ENCODE data around the gene PHLPP1.

The PHLPP1 gene

DNA sequence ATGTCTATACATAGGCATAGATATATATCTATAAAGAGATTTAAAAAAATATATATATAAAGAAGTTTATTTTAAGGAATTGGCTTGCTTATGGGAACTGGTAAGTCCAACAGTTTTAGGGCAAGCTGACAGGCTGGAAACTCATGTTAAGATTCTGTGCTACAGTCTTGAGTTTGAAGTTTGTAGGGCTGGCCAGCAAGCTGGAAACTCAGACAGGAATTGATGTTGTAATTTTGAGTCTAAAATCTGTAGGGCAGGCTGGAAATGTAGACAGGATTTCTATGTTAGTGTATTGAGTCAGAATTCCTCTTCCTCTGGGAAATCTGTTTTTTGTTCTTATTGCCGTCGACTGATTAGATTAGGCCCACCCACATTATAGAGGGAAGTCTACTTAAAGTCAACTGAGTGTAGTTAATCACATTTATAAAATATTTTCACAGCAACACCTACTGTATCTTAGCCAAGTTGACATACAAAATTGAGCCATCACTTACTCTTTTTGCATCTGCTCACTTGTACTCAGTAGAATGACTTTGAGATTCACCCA is 60.8 kb downstream of the PHLPP1 start:
- no peak for TF ChIP-seq EZH2phosphoT487 (IDR thresholded peaks at IDR 0.05; ENCODE audit: low read length)
- TF ChIP-seq EZH2 (optimal IDR thresholded peaks at IDR 0.05; ENCODE audit: low read depth, low read length), result no peak
- TF ChIP-seq, protein P1, sequence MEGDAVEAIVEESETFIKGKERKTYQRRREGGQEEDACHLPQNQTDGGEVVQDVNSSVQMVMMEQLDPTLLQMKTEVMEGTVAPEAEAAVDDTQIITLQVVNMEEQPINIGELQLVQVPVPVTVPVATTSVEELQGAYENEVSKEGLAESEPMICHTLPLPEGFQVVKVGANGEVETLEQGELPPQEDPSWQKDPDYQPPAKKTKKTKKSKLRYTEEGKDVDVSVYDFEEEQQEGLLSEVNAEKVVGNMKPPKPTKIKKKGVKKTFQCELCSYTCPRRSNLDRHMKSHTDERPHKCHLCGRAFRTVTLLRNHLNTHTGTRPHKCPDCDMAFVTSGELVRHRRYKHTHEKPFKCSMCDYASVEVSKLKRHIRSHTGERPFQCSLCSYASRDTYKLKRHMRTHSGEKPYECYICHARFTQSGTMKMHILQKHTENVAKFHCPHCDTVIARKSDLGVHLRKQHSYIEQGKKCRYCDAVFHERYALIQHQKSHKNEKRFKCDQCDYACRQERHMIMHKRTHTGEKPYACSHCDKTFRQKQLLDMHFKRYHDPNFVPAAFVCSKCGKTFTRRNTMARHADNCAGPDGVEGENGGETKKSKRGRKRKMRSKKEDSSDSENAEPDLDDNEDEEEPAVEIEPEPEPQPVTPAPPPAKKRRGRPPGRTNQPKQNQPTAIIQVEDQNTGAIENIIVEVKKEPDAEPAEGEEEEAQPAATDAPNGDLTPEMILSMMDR (IDR thresholded peaks at IDR 0.05; ENCODE audit: low read length), result no peak
- no peak overlapping the region for H3K4me2 ChIP-seq (ENCODE audit: low read depth, low read length)
- no peaks in the 10 kb centered on the region for H3K9me2 ChIP-seq (replicated peaks; ENCODE audit: insufficient read depth, low read length)
- no peaks in the 10 kb centered on the region for H3K36me3 ChIP-seq (replicated peaks; ENCODE audit: insufficient read depth, low read length)
- H3F3A ChIP-seq (ENCODE audit: insufficient read depth, low read length), result no peaks in the 10 kb centered on the region
- H3K9ac ChIP-seq (ENCODE audit: low read length), result no peak overlapping the region
- H3K9me3 ChIP-seq (replicated peaks; ENCODE audit: insufficient read depth, low read length), result no peaks in the 10 kb centered on the region
- no peak overlapping the region for H3K27ac ChIP-seq (ENCODE audit: low read length)
- no peak overlapping the region for H2AFZ ChIP-seq (ENCODE audit: low read length)
- H3K79me2 ChIP-seq (ENCODE audit: low read length), result no peaks in the 10 kb centered on the region
- no peaks in the 10 kb centered on the region for H4K20me1 ChIP-seq (ENCODE audit: insufficient read depth, low read length)
- no peaks in the 10 kb centered on the region for H3K4me1 ChIP-seq (ENCODE audit: low read length)
- DNase-seq, result no peak
- H3K4me3 ChIP-seq (ENCODE audit: low read length), result no peak overlapping the region
- no peaks in the 10 kb centered on the region for H3K27me3 ChIP-seq (replicated peaks; ENCODE audit: insufficient read depth, low read length)

DNA sequence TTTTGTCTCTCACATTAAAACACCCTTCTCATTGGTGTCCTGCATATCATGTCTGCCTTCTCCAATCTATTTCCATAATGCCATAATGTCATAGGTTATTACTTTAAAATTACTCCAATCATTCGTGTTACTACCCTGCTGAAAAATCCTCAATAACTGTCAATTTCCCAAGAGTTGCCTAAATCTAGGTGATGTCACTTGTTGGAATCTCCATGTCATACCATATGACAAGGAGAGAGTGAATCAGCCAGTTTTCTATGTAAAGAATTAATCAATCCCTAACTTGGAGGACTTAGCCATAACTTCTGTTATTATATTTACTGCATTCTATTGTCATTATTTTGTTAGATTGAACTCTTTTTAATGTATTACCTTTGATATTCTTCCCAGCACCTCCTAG is 62.5 kb downstream of the PHLPP1 start:
- TF ChIP-seq, protein P1 (IDR thresholded peaks at IDR 0.05; ENCODE audit: low read length), result no peak
- Histone ChIP-seq H3K36me3 (replicated peaks; ENCODE audit: insufficient read depth, low read length) (no peaks in the 10 kb centered on the region), H3K9ac (ENCODE audit: low read length) (no peak overlapping the region), H2AFZ (ENCODE audit: low read length) (no peak overlapping the region), H4K20me1 (ENCODE audit: insufficient read depth, low read length) (no peaks in the 10 kb centered on the region), H3K4me2 (ENCODE audit: low read depth, low read length) (no peak overlapping the region), H3K4me1 (ENCODE audit: low read length) (no peaks in the 10 kb centered on the region), H3K9me3 (replicated peaks; ENCODE audit: insufficient read depth, low read length) (no peaks in the 10 kb centered on the region), H3K27me3 (replicated peaks; ENCODE audit: insufficient read depth, low read length) (no peaks in the 10 kb centered on the region), H3F3A (ENCODE audit: insufficient read depth, low read length) (no peaks in the 10 kb centered on the region), H3K79me2 (ENCODE audit: low read length) (no peaks in the 10 kb centered on the region), H3K9me2 (replicated peaks; ENCODE audit: insufficient read depth, low read length) (no peaks in the 10 kb centered on the region), H3K4me3 (ENCODE audit: low read length) (no peak overlapping the region), H3K27ac (ENCODE audit: low read length) (no peak overlapping the region)
- DNase-seq, result no peak

DNA sequence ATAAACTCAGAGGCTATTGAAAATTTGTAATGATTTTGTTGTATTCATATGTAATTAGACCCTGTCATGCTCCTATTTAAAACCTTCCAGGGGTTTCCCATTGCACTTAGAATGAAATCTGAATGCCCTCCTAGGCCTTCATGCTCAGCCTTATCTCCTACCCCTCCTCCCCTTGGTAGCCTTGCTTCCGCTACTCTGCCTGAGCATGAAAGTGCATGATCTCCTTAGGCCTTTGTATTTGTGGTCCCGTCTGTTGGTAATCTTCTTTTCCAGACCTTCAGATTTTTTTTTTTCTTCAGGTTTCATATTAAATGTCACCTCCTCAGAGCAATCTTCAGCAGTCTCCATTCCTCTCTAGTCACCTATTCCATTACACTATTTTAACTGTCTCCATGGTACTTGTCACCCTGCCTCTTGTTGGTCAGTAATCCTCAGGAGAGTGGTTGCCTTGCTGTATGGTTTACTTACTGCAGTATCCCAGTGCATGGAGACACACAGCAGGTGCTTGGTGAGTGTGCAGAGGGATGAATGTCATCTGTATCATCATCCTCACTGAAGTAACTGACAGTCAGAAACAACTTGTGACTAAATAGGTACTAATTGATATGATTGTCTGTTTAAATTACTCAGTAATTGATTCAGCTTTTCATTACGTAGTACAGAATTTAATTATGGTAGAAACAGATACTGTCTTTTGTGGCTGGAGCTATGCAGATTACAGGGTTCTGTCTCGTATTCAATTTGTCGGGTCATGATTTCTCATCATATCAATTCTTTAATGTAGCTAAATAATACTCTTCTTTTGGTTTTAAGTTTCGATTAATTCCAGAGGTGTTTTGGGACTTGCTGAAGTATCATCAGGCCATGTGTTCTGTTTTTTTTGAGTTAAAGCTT is 63.9 kb downstream of the PHLPP1 start:
- no peak overlapping the region for H3K27ac ChIP-seq (ENCODE audit: low read length)
- no peak overlapping the region for H3K4me2 ChIP-seq (ENCODE audit: low read depth, low read length)
- no peak overlapping the region for H3K4me3 ChIP-seq (ENCODE audit: low read length)
- H3K36me3 ChIP-seq (replicated peaks; ENCODE audit: insufficient read depth, low read length), result no peaks in the 10 kb centered on the region
- H3K79me2 ChIP-seq (ENCODE audit: low read length), result no peaks in the 10 kb centered on the region
- H4K20me1 ChIP-seq (ENCODE audit: insufficient read depth, low read length), result no peaks in the 10 kb centered on the region
- H3F3A ChIP-seq (ENCODE audit: insufficient read depth, low read length), result no peaks in the 10 kb centered on the region
- H3K27me3 ChIP-seq (replicated peaks; ENCODE audit: insufficient read depth, low read length), result no peaks in the 10 kb centered on the region
- no peaks in the 10 kb centered on the region for H3K4me1 ChIP-seq (ENCODE audit: low read length)
- H3K9ac ChIP-seq (ENCODE audit: low read length), result no peak overlapping the region
- H2AFZ ChIP-seq (ENCODE audit: low read length), result no peak overlapping the region
- TF ChIP-seq EZH2phosphoT487 (IDR thresholded peaks at IDR 0.05; ENCODE audit: low read length), result no peak
- no peak for TF ChIP-seq EZH2 (optimal IDR thresholded peaks at IDR 0.05; ENCODE audit: low read depth, low read length)
- TF ChIP-seq, protein P1 (IDR thresholded peaks at IDR 0.05; ENCODE audit: low read length), result no peak
- no peaks in the 10 kb centered on the region for H3K9me2 ChIP-seq (replicated peaks; ENCODE audit: insufficient read depth, low read length)
- no peak for DNase-seq
- H3K9me3 ChIP-seq (replicated peaks; ENCODE audit: insufficient read depth, low read length), result no peaks in the 10 kb centered on the region
